Suprapubic skin (tissue), 4 donors: ENCODE measurements around the gene LCN15.

Source experiments
- CTCF ChIP-seq, 2 donors: fragments of 200-600 bp in 1 of 2; fragments of 450-650 bp in 1 of 2; sonication (generic) in 1 of 2; IDR thresholded peaks; one replicate each; pipeline ENCODE4 v1.5.1; 2016 to 2019; ENCODE audit warnings: antibody characterized with exemption in 2 of 2, mild to moderate bottlenecking in 1 of 2, moderate library complexity in 1 of 2
- POLR2A ChIP-seq, 2 donors: fragments of 450-650 bp; IDR thresholded peaks; one replicate each; pipeline ENCODE4 v1.6.1; 2017; ENCODE audit warnings: antibody characterized with exemption in 2 of 2, mild to moderate bottlenecking in 2 of 2, moderate library complexity in 2 of 2
- POLR2AphosphoS5 ChIP-seq, 3 donors: sonication (generic); formaldehyde crosslinking; IDR thresholded peaks; one replicate each; pipeline ENCODE4 v1.6.1; 2017; ENCODE audit warnings: antibody characterized with exemption in 3 of 3

- no peak for TF ChIP-seq POLR2A (IDR thresholded peaks at IDR 0.05)
- no peak for TF ChIP-seq CTCF (IDR thresholded peaks at IDR 0.05)
- TF ChIP-seq POLR2AphosphoS5 (IDR thresholded peaks at IDR 0.05): no peak
These were observed 22.1 kb upstream of the LCN15 start for GRCh38 chr9:136786451-136786850.
